ENCODE data around the gene FDX1. TPM values are rescaled to one million over a fixed set of nuclear protein-coding genes. Genes with fewer than 3 reads are reported as not detected.
"Not testable (repeated sequence)": the region's sequence is repeated elsewhere in the genome, so short reads cannot be mapped to it uniquely, and the experiment has no call there.

Gene FDX1
- 10 to 100 TPM; 17.0 to 19.0 (median 17.3) TPM for polyA plus RNA-seq (ENCODE audit: insufficient read length in 3 of 3)
- long read RNA-seq, donor 1, transcript FDX1-201 (4 exons, 3,206 nt): major isoform, 43 of 60 reads
- long read RNA-seq, donor 1, partial matches to known transcripts: 17 of 60 reads
- long read RNA-seq, donor 1, other reads (novel, unspliced or antisense): 0 of 60 reads
- long read RNA-seq, donor 2, transcript FDX1-201 (4 exons, 3,206 nt): major isoform, 33 of 33 reads
- long read RNA-seq, donor 2, partial matches to known transcripts: 0 of 33 reads
- long read RNA-seq, donor 2, other reads (novel, unspliced or antisense): 0 of 33 reads
- long read RNA-seq, donor 3, transcript FDX1-201 (4 exons, 3,206 nt): major isoform, 40 of 45 reads
- long read RNA-seq, donor 3, partial matches to known transcripts: 0 of 45 reads
- long read RNA-seq, donor 3, other reads (novel, unspliced or antisense): 5 of 45 reads
- long read RNA-seq, donor 4, transcript FDX1-201 (4 exons, 3,206 nt): major isoform, 34 of 34 reads
- long read RNA-seq, donor 4, partial matches to known transcripts: 0 of 34 reads
- long read RNA-seq, donor 4, other reads (novel, unspliced or antisense): 0 of 34 reads
- long read RNA-seq, donor 5, transcript FDX1-201 (4 exons, 3,206 nt): major isoform, 16 of 16 reads
- long read RNA-seq, donor 5, partial matches to known transcripts: 0 of 16 reads
- long read RNA-seq, donor 5, other reads (novel, unspliced or antisense): 0 of 16 reads
- long read RNA-seq, donor 6, transcript FDX1-201 (4 exons, 3,206 nt): major isoform, 23 of 23 reads
- long read RNA-seq, donor 6, partial matches to known transcripts: 0 of 23 reads
- long read RNA-seq, donor 6, other reads (novel, unspliced or antisense): 0 of 23 reads
- long read RNA-seq, donor 7, transcript FDX1-201 (4 exons, 3,206 nt): major isoform, 44 of 44 reads
- long read RNA-seq, donor 7, partial matches to known transcripts: 0 of 44 reads
- long read RNA-seq, donor 7, other reads (novel, unspliced or antisense): 0 of 44 reads
- long read RNA-seq, donor 8, transcript FDX1-201 (4 exons, 3,206 nt): major isoform, 10 of 10 reads
- long read RNA-seq, donor 8, partial matches to known transcripts: 0 of 10 reads
- long read RNA-seq, donor 8, other reads (novel, unspliced or antisense): 0 of 10 reads
- long read RNA-seq, donor 9, transcript FDX1-201 (4 exons, 3,206 nt): major isoform, 38 of 38 reads
- long read RNA-seq, donor 9, partial matches to known transcripts: 0 of 38 reads
- long read RNA-seq, donor 9, other reads (novel, unspliced or antisense): 0 of 38 reads
- long read RNA-seq, donor 10, transcript FDX1-201 (4 exons, 3,206 nt): major isoform, 32 of 32 reads
- long read RNA-seq, donor 10, partial matches to known transcripts: 0 of 32 reads
- long read RNA-seq, donor 10, other reads (novel, unspliced or antisense): 0 of 32 reads
- long read RNA-seq, donor 11, transcript FDX1-201 (4 exons, 3,206 nt): major isoform, 33 of 33 reads
- long read RNA-seq, donor 11, partial matches to known transcripts: 0 of 33 reads
- long read RNA-seq, donor 11, other reads (novel, unspliced or antisense): 0 of 33 reads
- long read RNA-seq, donor 12, transcript FDX1-201 (4 exons, 3,206 nt): major isoform, 38 of 38 reads
- long read RNA-seq, donor 12, partial matches to known transcripts: 0 of 38 reads
- long read RNA-seq, donor 12, other reads (novel, unspliced or antisense): 0 of 38 reads
- long read RNA-seq, donor 13, transcript FDX1-201 (4 exons, 3,206 nt): major isoform, 25 of 25 reads
- long read RNA-seq, donor 13, partial matches to known transcripts: 0 of 25 reads
- long read RNA-seq, donor 13, other reads (novel, unspliced or antisense): 0 of 25 reads
- long read RNA-seq, donor 14: 0 reads
- long read RNA-seq, donor 15, transcript FDX1-201 (4 exons, 3,206 nt): major isoform, 67 of 73 reads
- long read RNA-seq, donor 15, partial matches to known transcripts: 6 of 73 reads
- long read RNA-seq, donor 15, other reads (novel, unspliced or antisense): 0 of 73 reads
- long read RNA-seq, donor 16, transcript FDX1-201 (4 exons, 3,206 nt): major isoform, 30 of 41 reads
- long read RNA-seq, donor 16, partial matches to known transcripts: 11 of 41 reads
- long read RNA-seq, donor 16, other reads (novel, unspliced or antisense): 0 of 41 reads

- peak; percentile 79 for DNase-seq
Measured at GRCh38 chr11:110429731-110430266, at the start of gene FDX1. FDX1 (plus strand) TSS chr11:110429948; CDS start chr11:110430121, 173 bp downstream.

GRCh38 chr11:110380836-110381622 lies 48.7 kb upstream of the FDX1 start:
- no peak for DNase-seq

- not testable (repeated sequence) for DNase-seq
Measured at GRCh38 chr11:110388231-110388630, 41.5 kb upstream of the FDX1 start.

- no peak for DNase-seq
Measured at GRCh38 chr11:110389965-110390364, 39.8 kb upstream of the FDX1 start.

- no peak for DNase-seq
Measured at GRCh38 chr11:110392056-110392455, 37.7 kb upstream of the FDX1 start.

- not testable (repeated sequence) for DNase-seq
Measured at GRCh38 chr11:110397668-110398286, 32.0 kb upstream of the FDX1 start.

- DNase-seq: not testable (repeated sequence)
Measured at GRCh38 chr11:110403585-110403984, 26.2 kb upstream of the FDX1 start.

GRCh38 chr11:110405636-110406035 lies 24.1 kb upstream of the FDX1 start:
- not testable (repeated sequence) for DNase-seq

- DNase-seq: no peak
Measured at GRCh38 chr11:110407315-110407714, 22.4 kb upstream of the FDX1 start.

- DNase-seq: no peak
Measured at GRCh38 chr11:110409174-110409573, 20.6 kb upstream of the FDX1 start.

- no peak for DNase-seq
Measured at GRCh38 chr11:110410651-110411050, 19.1 kb upstream of the FDX1 start.

GRCh38 chr11:110415081-110415480 lies 14.7 kb upstream of the FDX1 start:
- DNase-seq: no peak

GRCh38 chr11:110421658-110422057 lies 8.1 kb upstream of the FDX1 start:
- DNase-seq: not testable (repeated sequence)

- DNase-seq: no peak
Measured at GRCh38 chr11:110422306-110422905, 7.3 kb upstream of the FDX1 start.

GRCh38 chr11:110424775-110425444 lies 4.8 kb upstream of the FDX1 start:
- no peak for DNase-seq

GRCh38 chr11:110425751-110426545 lies 3.8 kb upstream of the FDX1 start:
- no peak for DNase-seq
